SIG-M5 (cell line): ENCODE data around the gene PALLD.
"Not testable (repeated sequence)": the region's sequence is repeated elsewhere in the genome, so short reads cannot be mapped to it uniquely, and the experiment has no call there.

Source experiments
- DNase-seq: peaks from one replicate; lab custom pipeline; 2025; lab: John Stamatoyannopoulos, UW

The PALLD gene

DNA sequence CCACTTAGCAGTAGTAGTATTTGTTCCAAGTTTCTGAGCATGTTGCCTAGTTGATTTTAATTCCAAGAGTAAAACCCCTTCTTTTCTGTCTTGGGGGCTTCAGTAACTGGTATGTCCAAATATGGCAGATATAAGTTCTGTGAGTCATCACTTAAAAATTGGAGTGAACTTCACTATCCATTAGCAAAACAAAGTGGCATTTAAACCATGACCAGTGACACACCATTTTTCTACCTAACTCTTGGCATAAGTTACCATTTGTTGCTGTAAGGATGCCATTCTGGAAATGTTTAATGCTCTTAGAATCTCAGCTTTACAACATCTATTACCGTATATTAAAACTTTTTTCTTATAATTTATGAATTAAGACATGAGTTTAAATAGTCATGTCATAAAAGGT is 411.2 kb downstream of the PALLD start:
- no peak for DNase-seq

DNA sequence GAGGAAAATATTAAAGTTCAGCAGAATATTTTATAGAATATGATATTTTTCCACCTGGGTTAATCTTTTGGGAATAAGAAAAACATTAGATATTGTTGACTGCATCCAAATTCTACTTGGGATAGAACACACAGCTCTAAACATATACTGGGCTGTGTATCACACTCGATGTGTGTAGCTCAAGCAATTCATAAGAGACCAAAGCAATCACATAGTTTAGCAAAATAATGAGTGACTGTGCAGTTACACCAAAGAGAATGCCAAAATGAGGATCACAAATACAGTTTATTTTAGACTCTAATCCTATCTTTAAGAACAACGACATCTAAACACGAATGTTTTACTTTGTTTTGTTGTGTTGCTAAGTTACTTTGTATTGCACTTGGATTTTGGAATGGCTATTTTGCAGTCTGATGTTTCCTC is 412.0 kb downstream of the PALLD start:
- no peak for DNase-seq

DNA sequence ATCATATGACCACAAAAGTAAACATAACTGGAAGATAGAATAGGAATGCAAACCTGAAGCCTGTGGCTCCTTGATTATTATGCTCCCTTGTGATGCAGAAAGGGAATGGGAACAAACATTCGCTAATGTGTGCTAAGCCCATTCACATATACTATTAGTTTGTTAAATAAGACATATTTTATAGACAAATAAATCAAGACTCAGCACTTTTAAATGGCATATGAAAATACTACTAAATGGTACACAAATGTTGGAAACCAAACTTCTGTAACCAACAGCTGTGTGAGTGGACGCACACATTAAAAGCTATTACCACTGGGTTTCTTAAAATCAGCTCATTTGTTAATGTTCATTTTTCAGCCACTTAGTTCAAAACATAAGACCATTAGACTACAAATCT is 417.2 kb downstream of the PALLD start:
- DNase-seq, result no peak

DNA sequence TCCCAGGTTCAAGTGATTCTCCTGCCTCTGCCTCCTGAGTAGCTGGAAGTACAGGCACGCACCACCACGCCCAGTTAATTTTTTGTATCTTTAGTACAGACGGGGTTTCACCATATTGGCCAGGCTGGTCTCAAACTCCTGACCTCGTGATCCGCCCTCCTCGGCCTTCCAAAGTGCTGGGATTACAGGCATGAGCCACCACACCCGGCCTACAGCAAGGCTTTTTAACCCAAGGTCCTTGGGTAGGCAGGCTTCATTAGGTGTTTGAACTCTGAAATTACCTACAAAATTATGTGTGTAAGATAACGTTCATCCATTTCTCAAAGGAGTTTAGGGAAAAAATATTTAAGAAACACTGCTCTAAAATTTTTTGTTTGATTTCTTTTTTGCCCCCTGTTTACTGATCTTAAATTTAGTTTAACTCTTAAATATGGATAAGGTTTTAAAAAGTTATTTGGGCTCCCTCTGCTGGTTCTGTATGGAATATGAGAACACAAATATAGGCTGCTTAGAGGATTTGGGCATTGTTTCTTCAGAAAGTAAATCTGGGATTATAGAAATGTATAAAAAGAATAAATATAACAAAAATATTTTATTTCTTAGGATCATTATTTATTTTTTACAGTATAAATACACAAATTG is 420.4 kb downstream of the PALLD start:
- no peak for DNase-seq

DNA sequence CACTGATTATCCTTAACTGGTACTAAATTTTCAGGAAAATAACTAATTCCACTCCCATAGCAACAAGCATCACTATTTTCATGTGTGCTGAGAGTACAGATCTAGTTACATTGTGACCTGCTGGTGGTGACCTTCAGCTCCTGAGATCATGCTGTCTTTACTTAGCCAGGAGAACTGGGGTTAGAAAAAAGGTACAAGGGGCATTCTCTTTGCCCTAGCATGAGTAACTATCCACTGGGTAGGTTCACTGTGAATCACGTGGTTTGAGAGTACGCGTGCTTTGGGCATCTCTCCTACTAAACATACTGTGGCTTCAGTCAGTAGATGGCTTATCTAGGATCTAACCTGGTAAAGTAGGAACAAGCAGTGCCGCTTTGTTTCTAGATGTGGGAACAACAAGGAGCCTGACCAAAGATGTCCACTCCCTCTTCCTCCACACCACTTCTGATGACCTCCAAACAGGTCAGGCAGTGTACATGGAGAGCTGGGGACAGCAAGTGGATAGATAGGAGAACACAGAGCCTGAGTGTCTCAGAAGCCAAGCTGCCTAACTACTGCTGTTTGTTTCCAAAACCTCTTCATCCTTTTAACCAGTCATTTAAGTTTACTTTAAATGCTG is 423.0 kb downstream of the PALLD start:
- no peak for DNase-seq

DNA sequence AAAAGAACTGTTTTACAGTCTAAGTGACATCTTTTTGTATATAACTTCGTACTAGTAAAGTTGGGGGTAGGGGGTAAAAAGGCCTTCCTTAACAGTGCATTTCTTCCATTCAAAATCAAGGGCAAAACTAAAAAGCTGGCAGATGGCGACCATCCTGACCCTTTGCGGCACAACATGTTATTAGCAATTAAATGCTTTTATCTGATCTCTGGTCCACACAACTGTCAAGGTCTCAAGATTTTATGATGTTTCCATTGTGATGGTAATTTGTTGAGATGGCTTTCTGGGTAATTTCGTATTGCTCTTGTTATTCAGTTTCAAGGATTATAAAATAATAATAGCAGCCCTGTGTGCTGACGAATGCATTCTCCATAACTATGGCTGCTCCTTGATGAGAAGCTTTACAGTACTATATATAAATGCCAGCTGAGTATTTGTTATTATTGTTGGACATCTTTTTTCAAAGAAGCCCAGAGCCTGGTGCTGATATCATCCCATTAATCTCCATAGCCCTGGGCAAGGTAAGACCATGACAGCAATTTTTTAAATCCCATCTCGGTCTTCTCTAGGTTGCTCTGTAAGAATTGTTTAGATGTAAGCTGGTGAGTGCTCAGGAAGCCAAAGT is 423.7 kb downstream of the PALLD start:
- no peak for DNase-seq

DNA sequence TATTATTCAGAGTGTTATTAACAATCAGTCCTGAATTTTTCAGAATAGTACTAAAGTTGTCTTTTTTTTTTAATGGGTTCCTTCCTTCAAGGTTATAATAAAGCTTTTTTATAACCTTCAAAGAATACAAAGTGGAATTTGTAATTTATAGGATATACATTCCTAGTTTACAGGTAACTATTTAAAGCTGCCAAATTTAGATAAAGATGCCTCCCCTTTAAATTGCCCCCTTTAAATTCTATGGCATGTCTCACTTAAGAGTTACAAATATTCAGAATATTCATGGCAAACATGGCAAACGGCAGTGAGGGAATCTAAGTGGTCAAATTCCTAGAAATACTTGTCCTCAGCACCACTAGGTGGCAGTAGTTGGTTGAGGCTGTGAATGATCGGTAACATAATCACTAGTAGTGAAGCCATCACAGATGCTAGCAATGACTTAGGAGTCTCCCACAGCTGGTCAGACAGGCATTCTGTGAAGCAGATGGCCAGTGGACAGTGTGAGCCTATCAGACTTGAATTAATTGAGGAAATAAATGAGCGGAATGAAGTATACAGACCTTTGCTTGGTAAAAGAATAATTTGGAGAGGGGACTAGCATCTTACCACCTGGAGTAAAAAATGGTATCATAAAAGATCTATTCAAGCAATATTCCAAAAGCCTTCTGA is 426.8 kb downstream of the PALLD start:
- no peak for DNase-seq

DNA sequence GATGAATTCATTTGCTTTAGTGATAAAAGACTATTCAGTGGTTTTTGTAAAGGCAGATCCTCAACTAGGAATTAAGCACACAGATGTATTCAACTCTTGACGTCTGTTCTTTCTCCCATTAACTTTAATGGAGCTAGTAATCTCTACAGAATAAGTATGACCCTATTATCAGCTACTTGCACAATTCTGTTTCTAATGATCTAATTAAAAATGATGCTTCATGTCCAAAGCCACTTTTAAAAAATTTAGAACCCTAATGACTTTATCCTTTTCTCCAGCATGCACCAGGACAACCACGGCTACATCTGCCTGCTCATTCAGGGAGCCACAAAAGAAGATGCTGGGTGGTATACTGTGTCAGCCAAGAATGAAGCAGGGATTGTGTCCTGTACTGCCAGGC is 427.8 kb downstream of the PALLD start:
- no peak for DNase-seq

DNA sequence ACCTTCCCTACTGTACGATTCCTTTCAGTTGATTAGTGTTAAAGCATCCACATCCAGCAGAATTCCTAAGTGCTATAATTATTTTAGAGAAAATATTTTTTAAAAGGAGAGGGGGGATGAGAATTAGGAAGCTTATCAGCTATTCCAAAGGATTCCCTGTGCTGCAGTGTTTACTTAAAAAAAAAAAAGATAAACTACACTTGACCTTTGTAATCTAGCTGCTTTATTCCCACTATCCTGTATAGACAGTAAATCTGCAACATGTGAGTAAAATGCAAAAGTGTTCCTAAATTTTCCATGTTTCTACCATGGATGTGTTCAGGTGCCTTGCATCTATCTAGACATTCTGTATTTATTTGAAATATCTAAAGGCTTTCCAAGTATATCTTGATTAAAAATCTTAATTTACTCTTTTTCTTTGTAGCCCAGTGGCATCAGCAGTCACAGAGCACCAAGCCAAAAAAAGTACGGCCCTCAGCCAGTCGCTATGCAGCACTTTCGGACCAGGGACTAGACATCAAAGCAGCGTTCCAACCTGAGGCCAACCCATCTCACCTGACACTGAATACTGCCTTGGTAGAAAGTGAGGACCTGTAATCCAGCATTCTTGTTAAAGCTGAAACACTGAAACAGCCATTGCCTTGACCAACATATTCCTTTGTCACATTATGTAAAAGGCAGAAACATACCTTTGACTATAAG is 429.1 kb downstream of the PALLD start:
- DNase-seq, result no peak

DNA sequence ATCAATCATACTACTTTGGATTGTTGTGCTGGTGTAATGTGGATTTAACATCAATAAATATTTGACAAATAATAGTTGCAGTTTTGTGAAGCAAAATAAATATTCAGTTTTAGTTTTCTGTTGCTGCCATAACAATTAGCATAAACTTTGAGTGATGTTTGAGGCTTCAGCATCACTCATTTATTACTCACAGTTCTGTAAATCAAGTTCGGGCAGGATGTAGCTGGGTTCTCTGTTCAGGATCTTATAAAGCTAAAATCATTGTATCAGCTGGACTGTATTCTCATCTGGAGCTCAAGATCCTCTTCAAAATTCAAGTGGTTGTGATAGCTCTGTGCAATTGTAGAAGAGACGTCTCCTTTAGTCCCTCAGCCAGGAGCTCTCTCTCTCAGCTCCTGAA is 431.5 kb downstream of the PALLD start:
- DNase-seq, result no peak

DNA sequence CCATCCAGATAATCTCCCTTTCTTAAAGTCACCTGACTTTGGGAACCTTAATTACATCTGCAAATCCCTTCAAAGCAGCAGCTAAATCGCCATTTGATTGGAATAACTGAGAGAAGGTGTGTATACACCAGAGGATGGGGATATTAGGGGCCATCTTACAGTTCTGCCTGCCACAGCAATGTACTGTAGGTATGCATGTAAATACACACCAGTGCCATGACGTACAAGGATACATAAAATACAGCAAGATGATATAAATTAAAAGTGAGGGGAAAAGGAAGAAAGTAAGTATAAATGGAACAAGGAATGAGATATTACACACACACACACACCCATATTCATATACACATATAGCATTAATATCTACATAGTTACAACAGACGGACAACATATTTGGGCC is 432.0 kb downstream of the PALLD start:
- no peak for DNase-seq

DNA sequence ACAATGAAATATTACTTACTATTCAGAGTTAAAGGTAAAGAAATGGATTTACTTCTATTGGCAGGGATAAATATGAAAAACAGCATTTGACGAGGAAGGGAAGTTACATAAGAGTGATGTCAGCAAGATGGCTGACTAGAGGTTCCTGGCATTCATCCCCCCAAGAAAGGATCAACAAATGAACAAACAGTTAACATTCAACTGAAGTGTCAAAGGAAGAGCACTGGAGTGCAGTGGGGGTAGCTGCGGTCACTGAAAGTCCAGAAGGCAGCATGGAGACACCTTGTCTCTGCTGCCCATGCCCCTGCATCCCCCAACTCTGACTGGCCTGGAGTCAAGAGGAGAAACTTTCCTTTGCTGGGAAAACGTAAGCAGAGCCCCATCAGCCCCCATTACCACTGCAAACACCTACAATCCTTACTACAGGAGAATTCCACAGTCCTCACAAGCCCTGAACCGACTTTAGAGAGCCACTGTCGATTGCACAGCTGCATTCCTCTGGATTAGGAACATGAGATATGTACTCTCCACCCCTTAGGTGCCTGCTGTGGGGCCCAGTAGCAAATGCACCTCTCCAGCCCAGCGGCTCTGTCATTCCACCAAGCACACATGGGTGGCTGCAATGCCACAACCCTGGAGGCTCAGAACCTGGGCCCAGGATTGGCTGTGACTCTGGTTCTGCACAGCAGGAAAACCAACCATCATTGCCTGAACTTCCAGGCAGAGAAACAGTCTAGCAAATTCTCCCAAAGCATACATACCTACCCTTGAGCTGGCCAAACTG is 433.8 kb downstream of the PALLD start:
- DNase-seq, result no peak

DNA sequence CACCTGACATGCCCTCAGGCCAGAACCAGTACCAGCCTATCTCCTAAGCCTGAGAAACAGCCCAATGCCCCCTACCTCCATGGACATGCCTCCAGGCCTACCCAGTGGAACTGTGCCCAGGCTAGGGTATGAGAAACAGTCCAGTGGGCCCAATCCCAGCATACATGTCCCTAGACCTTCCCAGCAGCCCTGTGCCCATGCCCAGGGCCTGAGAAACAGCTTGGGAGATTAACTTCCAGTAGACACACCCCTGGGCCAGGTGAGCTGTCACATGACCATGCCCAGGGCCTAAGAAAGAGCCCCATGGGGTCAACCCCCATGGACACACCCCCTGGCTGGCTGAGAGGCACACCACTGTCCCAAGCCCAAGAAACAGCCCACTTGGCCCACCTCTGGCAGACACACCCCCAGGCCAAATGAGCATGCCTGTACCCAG is 434.4 kb downstream of the PALLD start:
- DNase-seq, result no peak

DNA sequence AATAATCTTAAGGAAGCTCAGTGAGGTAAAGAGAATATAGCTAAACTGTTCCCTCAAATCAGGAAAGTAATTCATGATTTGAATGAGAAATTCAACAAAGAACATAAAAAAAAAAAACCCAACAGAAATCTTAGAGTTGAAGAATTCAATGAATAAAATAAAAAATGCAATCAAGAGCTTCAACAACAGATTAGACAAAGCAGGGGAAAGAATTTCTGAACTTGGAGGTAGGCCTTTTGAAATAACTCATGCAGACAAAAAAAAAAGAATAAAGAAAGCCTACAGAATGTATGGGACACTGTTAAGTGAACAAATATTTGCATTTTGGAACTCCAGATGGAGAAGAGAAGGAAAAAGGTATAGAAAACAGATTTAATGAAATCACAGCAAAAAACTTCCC is 435.3 kb downstream of the PALLD start:
- no peak for DNase-seq

DNA sequence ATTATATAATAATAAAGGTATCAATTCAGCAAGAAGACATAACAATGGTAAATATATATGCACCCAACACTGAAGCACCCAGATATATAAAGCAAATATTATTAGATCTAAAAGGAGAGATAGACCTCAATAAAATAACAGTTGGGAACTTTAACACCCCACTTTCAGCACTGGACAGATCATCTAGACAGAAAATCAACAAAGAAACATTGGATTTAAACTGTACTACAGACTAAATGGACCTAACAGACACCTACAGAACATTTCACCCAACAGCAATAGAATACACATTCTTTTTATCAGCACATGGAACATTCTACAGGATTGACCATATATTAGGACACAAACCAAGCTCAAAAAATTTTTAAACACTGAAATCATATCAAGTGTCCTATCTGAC is 436.6 kb downstream of the PALLD start:
- DNase-seq, result no peak

DNA sequence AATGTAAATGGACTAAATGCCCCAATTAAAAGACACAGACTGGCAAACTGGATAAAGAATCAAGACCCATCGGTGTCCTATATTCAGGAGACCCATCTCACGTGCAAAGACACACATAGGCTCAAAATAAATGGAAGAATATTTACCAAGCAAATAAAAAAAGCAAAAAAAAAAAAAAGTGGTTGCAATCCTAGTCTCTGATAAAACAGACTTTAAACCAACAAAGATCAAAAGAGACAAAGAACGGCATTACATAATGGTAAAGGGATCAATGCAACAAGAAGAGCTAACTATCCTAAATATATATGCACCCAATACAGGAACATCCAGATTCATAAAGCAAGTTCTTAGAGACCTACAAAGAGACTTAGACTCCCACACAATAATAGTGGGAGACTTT is 440.6 kb downstream of the PALLD start:
- DNase-seq, result not testable (repeated sequence)

DNA sequence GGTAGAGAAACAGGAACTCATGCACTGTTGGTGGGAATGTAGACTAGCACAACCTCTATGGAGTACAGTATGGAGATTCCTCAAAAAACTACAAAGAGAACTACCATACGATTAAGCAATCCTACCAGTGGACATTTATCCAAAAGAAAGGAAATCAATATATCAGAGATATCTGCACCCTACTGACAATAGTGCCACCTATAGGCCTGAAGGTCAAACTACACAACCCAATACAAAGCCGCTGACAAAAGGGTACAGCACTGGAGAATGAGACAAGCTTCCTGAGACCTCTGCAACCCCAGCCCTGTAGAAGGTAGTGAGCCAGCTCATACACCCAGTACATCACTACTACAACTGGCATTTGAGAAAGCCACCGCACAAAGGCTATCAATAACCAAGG is 446.1 kb downstream of the PALLD start:
- no peak for DNase-seq

DNA sequence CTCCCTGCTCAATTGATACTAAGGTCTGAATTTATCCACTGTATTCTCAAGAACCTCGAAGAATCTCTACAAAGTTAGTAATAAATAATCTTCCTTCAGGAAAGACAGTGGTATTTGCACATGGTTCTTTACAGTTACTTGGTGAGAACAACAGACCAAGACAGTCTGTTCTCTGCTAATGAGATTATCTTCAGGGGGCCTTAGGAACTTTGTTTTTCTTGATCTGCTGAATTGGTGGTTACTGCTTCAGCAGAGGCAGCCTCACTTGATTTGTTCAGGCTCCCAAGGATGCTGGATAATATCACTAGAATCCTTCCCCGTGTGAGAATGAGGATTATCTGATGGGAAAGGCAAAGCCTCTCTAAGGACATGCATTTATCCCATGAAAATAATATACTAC is 448.4 kb downstream of the PALLD start:
- DNase-seq, result no peak

DNA sequence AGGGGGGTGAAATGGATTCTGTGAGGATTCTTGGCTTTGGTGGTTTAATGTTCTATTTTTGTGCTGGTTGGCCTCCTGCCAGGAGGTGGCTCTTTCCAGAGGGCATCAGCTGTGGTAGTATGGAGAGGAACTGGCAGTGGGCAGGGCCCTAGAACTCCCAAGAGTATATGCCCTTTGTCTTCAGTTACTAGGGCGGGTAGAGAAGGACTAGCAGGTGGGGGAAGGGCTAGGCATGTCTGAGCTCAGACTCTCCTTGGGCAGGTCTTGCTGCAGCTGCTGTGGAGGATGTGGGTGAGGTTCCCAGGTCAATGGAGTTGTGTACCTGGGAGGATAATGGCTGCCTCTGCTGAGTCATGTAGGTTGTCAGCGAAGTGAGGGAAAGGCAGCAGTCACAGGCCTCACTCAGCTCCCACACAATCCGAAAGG is 456.0 kb downstream of the PALLD start:
- DNase-seq, result not testable (repeated sequence)

DNA sequence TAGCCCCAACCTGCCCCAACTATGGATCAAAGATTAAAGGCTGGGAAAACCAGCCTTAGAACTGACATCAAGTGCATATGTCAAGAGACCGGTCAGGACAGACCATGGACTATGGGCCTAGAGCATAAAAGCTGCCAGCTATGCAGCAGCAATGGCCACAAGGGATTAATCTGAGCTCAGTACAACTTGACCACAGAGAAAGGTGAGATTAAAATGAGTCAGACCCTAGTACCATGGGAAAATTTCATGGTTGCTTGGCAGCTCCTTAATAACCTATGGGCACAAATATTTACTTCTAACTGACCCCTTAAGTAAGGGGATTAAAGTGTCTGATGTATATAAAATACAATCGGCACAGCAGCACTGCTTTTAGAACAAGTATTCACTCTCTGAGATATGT is 458.8 kb downstream of the PALLD start:
- DNase-seq, result no peak

DNA sequence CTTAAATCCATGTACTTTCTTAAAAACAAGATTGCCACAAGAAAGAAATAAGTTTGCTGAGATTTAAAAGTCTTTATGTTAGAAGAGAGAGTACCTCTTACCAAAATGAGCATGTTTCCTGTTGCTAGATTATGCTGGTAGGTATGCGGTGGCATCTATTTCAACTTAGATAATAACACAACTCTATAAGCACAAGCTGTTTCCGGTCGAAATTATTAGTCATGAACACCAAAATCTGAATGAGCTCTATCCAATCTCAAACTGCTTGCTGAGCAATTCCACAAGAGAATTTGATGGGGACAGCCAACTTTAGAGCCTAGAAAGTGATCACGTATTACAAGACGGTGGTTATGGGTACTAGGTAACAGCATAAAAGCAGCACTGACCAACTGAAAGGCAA is 463.9 kb downstream of the PALLD start:
- no peak for DNase-seq

DNA sequence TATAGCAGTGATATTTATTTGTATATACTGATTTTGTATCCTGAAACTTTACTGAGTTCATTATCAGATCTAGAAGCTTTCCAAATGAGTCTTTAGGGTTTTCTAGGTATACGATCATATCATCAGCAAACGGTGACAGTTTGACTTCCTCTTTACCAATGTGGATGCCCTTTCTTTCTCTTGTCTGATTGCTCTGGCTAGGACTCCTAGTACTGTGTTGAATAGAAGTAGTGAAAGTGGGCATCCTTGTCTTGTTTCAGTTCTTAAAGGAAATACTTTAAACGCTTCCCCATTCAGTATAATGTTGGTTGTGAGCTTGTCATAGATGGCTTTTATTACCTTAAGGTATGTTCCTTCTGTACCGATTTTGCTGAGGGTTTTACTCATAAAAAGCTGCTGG is 475.7 kb downstream of the PALLD start:
- DNase-seq, result no peak
